WTC11 (cell line): ENCODE measurements around the gene TMEM52B. TPM values are rescaled to one million over a fixed set of nuclear protein-coding genes. Genes with fewer than 3 reads are reported as not detected.

Experiments used
- ELF4 ChIP-seq: sonication (generic); formaldehyde crosslinking; IDR thresholded peaks from 2 replicates; pipeline ENCODE4 v1.8.1; 2022; ENCODE audit warnings: low read depth, mild to moderate bottlenecking, moderate library complexity, missing genetic modification reagents
- ESRRA ChIP-seq: sonication (generic); formaldehyde crosslinking; IDR thresholded peaks from 2 replicates; pipeline ENCODE4 v1.8.1; 2022; ENCODE audit warnings: mild to moderate bottlenecking, missing genetic modification reagents, borderline replicate concordance
- FOXK1 ChIP-seq: sonication (generic); formaldehyde crosslinking; IDR thresholded peaks from 2 replicates; pipeline ENCODE4 v1.8.0; 2022; ENCODE audit warnings: mild to moderate bottlenecking, moderate library complexity, missing genetic modification reagents
- KAT7 ChIP-seq: sonication (generic); formaldehyde crosslinking; IDR thresholded peaks from 2 replicates; pipeline ENCODE4 v1.8.1; 2023; ENCODE audit warnings: missing genetic modification reagents, mild to moderate bottlenecking, borderline replicate concordance
- MYBL2 ChIP-seq: sonication (generic); formaldehyde crosslinking; IDR thresholded peaks from 2 replicates; pipeline ENCODE4 v1.8.1; 2023; ENCODE audit warnings: mild to moderate bottlenecking, moderate library complexity, missing genetic modification reagents
- NR2C2 ChIP-seq: sonication (generic); formaldehyde crosslinking; IDR thresholded peaks from 2 replicates; pipeline ENCODE4 v1.8.0; 2022; ENCODE audit warnings: mild to moderate bottlenecking, missing genetic modification reagents
- RORB ChIP-seq: fragments of 250-450 bp; sonication (Bioruptor Pico); IDR thresholded peaks from 2 replicates; pipeline ENCODE4 v1.9.0; 2021; ENCODE audit warnings: mild to moderate bottlenecking
- TCF7 ChIP-seq: sonication (generic); formaldehyde crosslinking; IDR thresholded peaks from 2 replicates; pipeline ENCODE4 v1.8.0; 2022; ENCODE audit warnings: mild to moderate bottlenecking, low read depth, missing genetic modification reagents, moderate library complexity
- ZBTB21 ChIP-seq: sonication (generic); formaldehyde crosslinking; IDR thresholded peaks from 2 replicates; pipeline ENCODE4 v1.8.1; 2023; ENCODE audit warnings: mild to moderate bottlenecking, missing genetic modification reagents, borderline replicate concordance
- ZNF121 ChIP-seq: sonication (generic); formaldehyde crosslinking; IDR thresholded peaks from 2 replicates; pipeline ENCODE4 v1.8.0; 2023; ENCODE audit warnings: missing genetic modification reagents
- ZNF138 ChIP-seq: sonication (generic); formaldehyde crosslinking; conservative IDR thresholded peaks from 2 replicates; pipeline ENCODE4 v1.8.1; 2022; ENCODE audit warnings: mild to moderate bottlenecking, moderate library complexity, missing genetic modification reagents
- ZNF219 ChIP-seq: sonication (generic); formaldehyde crosslinking; IDR thresholded peaks from 2 replicates; pipeline ENCODE4 v1.8.0; 2023; ENCODE audit warnings: missing genetic modification reagents, mild to moderate bottlenecking, borderline replicate concordance
- ZNF263 ChIP-seq: sonication (generic); formaldehyde crosslinking; IDR thresholded peaks from 2 replicates; pipeline ENCODE4 v1.8.1; 2022; ENCODE audit warnings: low read depth, mild to moderate bottlenecking, moderate library complexity, missing genetic modification reagents
- ZNF396 ChIP-seq: fragments of 250-450 bp; sonication (Bioruptor Pico); IDR thresholded peaks from 2 replicates; pipeline ENCODE4 v1.8.0; 2021; ENCODE audit warnings: mild to moderate bottlenecking, moderate library complexity, borderline replicate concordance
- ZNF671 ChIP-seq: fragments of 250-450 bp; sonication (Bioruptor Pico); IDR thresholded peaks from 2 replicates; pipeline ENCODE4 v1.8.0; 2021; ENCODE audit warnings: mild to moderate bottlenecking
- total RNA-seq: library from RNA; stranded (reverse); gene quantifications from 3 replicates; pipeline ENCODE4 v1.2.3, GENCODE V29; 2021
- TF ChIP-seq, protein P1 (sequence below): sonication (generic); formaldehyde crosslinking; IDR thresholded peaks from 2 replicates; pipeline ENCODE4 v1.8.1; 2022; ENCODE audit warnings: missing genetic modification reagents, borderline replicate concordance
- TF ChIP-seq, protein P2 (sequence below): sonication (generic); formaldehyde crosslinking; IDR thresholded peaks from 2 replicates; pipeline ENCODE4 v1.8.1; 2023; ENCODE audit warnings: mild to moderate bottlenecking, missing genetic modification reagents
- TF ChIP-seq, protein P3 (sequence below): fragments of 250-450 bp; sonication (Bioruptor Pico); IDR thresholded peaks from 2 replicates; pipeline ENCODE4 v1.9.0; 2021; ENCODE audit warnings: mild to moderate bottlenecking
- TF ChIP-seq, protein P4 (sequence below): sonication (generic); formaldehyde crosslinking; IDR thresholded peaks from 2 replicates; pipeline ENCODE4 v1.8.0; 2022; ENCODE audit warnings: mild to moderate bottlenecking, missing genetic modification reagents
- TF ChIP-seq, protein P5 (sequence below): sonication (generic); formaldehyde crosslinking; IDR thresholded peaks from 2 replicates; pipeline ENCODE4 v1.8.1; 2022; ENCODE audit warnings: low read depth, mild to moderate bottlenecking, moderate library complexity, missing genetic modification reagents, borderline replicate concordance
- TF ChIP-seq, protein P6 (sequence below): sonication (generic); formaldehyde crosslinking; IDR thresholded peaks from 2 replicates; pipeline ENCODE4 v1.8.1; 2023; ENCODE audit warnings: mild to moderate bottlenecking, missing genetic modification reagents, borderline replicate concordance
- TF ChIP-seq, protein P7 (sequence below): sonication (generic); formaldehyde crosslinking; IDR thresholded peaks from 2 replicates; pipeline ENCODE4 v1.8.0; 2022; ENCODE audit warnings: mild to moderate bottlenecking, missing genetic modification reagents
- TF ChIP-seq, protein P8 (sequence below): fragments of 250-450 bp; sonication (Bioruptor Pico); IDR thresholded peaks from 2 replicates; pipeline ENCODE4 v1.8.0; 2021; ENCODE audit warnings: mild to moderate bottlenecking

The TMEM52B gene
- total RNA-seq, 1 experiment from 2014 or later, result not detected

DNA sequence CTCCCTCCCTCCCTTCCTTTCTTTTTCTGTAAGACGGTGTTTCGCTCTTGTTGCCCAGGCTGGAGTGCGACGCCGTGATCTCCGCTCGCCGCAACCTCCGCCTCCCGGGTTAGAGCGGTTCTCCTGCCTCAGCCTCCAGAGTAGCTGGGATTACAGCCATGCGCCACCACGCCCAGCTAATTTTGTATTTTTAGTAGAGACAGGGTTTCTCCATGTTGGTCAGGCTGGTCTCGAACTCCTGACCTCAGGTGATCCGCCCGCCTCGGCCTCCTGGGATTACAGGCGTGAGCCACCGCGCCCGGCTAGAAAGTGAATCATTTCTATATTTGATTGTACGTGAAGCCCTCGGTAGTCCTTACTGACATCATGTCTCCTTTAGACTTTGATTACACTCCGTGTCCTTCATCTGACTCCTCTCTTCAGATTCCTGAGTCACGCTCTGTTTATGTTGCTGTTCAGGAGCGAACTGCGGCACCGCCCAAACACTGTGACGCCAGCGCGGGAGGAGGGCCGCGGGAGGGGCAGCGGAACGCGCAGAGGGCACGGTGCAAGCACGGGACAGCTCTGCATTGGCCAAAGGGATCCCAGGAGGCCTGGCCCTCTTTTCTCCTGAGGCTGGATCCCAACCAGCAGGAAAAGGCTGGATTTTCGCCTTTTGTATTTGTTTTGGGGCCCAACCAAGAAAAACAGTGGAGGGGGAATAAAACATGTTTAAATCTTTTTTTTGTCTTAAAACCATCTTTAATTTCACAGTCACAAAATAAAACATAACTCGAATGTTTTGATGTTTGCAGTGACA is 33.3 kb downstream of the TMEM52B start (continued):
- TF ChIP-seq, protein P1, sequence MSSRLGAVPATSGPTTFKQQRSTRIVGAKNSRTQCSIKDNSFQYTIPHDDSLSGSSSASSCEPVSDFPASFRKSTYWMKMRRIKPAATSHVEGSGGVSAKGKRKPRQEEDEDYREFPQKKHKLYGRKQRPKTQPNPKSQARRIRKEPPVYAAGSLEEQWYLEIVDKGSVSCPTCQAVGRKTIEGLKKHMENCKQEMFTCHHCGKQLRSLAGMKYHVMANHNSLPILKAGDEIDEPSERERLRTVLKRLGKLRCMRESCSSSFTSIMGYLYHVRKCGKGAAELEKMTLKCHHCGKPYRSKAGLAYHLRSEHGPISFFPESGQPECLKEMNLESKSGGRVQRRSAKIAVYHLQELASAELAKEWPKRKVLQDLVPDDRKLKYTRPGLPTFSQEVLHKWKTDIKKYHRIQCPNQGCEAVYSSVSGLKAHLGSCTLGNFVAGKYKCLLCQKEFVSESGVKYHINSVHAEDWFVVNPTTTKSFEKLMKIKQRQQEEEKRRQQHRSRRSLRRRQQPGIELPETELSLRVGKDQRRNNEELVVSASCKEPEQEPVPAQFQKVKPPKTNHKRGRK (CRISPR knock-in tag), result no peak
- TF ChIP-seq, protein P2, sequence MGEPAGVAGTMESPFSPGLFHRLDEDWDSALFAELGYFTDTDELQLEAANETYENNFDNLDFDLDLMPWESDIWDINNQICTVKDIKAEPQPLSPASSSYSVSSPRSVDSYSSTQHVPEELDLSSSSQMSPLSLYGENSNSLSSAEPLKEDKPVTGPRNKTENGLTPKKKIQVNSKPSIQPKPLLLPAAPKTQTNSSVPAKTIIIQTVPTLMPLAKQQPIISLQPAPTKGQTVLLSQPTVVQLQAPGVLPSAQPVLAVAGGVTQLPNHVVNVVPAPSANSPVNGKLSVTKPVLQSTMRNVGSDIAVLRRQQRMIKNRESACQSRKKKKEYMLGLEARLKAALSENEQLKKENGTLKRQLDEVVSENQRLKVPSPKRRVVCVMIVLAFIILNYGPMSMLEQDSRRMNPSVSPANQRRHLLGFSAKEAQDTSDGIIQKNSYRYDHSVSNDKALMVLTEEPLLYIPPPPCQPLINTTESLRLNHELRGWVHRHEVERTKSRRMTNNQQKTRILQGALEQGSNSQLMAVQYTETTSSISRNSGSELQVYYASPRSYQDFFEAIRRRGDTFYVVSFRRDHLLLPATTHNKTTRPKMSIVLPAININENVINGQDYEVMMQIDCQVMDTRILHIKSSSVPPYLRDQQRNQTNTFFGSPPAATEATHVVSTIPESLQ (CRISPR knock-in tag), result no peak
- TF ChIP-seq, protein P3, sequence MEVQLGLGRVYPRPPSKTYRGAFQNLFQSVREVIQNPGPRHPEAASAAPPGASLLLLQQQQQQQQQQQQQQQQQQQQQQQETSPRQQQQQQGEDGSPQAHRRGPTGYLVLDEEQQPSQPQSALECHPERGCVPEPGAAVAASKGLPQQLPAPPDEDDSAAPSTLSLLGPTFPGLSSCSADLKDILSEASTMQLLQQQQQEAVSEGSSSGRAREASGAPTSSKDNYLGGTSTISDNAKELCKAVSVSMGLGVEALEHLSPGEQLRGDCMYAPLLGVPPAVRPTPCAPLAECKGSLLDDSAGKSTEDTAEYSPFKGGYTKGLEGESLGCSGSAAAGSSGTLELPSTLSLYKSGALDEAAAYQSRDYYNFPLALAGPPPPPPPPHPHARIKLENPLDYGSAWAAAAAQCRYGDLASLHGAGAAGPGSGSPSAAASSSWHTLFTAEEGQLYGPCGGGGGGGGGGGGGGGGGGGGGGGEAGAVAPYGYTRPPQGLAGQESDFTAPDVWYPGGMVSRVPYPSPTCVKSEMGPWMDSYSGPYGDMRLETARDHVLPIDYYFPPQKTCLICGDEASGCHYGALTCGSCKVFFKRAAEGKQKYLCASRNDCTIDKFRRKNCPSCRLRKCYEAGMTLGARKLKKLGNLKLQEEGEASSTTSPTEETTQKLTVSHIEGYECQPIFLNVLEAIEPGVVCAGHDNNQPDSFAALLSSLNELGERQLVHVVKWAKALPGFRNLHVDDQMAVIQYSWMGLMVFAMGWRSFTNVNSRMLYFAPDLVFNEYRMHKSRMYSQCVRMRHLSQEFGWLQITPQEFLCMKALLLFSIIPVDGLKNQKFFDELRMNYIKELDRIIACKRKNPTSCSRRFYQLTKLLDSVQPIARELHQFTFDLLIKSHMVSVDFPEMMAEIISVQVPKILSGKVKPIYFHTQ (CRISPR knock-in tag), result 0 out of 2 replicates have a peak, but pooled peaks have one; percentile 67
- TF ChIP-seq, protein P4, sequence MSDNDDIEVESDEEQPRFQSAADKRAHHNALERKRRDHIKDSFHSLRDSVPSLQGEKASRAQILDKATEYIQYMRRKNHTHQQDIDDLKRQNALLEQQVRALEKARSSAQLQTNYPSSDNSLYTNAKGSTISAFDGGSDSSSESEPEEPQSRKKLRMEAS (CRISPR knock-in tag), result 0 out of 2 replicates have a peak, but pooled peaks have one; percentile 24
- TF ChIP-seq FOXK1 (peak; percentile 94), ZNF121 (CRISPR knock-in tag) (peak; percentile 100), ESRRA (CRISPR knock-in tag) (no peak), ZBTB21 (CRISPR knock-in tag) (peak; percentile 92), ZNF138 (CRISPR knock-in tag) (no peak), MYBL2 (CRISPR knock-in tag) (peak; percentile 31; the same call in 1 of the 2 replicates), ZNF263 (CRISPR knock-in tag) (no peak), KAT7 (CRISPR knock-in tag) (no peak), TCF7 (no peak), ZNF396 (CRISPR knock-in tag) (no peak), ZNF219 (CRISPR knock-in tag) (no peak), ZNF671 (no peak), ELF4 (no peak), NR2C2 (CRISPR knock-in tag) (no peak), RORB (CRISPR knock-in tag) (no peak)
- TF ChIP-seq, protein P5, sequence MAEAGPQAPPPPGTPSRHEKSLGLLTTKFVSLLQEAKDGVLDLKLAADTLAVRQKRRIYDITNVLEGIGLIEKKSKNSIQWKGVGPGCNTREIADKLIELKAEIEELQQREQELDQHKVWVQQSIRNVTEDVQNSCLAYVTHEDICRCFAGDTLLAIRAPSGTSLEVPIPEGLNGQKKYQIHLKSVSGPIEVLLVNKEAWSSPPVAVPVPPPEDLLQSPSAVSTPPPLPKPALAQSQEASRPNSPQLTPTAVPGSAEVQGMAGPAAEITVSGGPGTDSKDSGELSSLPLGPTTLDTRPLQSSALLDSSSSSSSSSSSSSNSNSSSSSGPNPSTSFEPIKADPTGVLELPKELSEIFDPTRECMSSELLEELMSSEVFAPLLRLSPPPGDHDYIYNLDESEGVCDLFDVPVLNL (CRISPR knock-in tag), result no peak
- TF ChIP-seq, protein P6, sequence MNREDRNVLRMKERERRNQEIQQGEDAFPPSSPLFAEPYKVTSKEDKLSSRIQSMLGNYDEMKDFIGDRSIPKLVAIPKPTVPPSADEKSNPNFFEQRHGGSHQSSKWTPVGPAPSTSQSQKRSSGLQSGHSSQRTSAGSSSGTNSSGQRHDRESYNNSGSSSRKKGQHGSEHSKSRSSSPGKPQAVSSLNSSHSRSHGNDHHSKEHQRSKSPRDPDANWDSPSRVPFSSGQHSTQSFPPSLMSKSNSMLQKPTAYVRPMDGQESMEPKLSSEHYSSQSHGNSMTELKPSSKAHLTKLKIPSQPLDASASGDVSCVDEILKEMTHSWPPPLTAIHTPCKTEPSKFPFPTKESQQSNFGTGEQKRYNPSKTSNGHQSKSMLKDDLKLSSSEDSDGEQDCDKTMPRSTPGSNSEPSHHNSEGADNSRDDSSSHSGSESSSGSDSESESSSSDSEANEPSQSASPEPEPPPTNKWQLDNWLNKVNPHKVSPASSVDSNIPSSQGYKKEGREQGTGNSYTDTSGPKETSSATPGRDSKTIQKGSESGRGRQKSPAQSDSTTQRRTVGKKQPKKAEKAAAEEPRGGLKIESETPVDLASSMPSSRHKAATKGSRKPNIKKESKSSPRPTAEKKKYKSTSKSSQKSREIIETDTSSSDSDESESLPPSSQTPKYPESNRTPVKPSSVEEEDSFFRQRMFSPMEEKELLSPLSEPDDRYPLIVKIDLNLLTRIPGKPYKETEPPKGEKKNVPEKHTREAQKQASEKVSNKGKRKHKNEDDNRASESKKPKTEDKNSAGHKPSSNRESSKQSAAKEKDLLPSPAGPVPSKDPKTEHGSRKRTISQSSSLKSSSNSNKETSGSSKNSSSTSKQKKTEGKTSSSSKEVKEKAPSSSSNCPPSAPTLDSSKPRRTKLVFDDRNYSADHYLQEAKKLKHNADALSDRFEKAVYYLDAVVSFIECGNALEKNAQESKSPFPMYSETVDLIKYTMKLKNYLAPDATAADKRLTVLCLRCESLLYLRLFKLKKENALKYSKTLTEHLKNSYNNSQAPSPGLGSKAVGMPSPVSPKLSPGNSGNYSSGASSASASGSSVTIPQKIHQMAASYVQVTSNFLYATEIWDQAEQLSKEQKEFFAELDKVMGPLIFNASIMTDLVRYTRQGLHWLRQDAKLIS (CRISPR knock-in tag), result no peak
- TF ChIP-seq, protein P7, sequence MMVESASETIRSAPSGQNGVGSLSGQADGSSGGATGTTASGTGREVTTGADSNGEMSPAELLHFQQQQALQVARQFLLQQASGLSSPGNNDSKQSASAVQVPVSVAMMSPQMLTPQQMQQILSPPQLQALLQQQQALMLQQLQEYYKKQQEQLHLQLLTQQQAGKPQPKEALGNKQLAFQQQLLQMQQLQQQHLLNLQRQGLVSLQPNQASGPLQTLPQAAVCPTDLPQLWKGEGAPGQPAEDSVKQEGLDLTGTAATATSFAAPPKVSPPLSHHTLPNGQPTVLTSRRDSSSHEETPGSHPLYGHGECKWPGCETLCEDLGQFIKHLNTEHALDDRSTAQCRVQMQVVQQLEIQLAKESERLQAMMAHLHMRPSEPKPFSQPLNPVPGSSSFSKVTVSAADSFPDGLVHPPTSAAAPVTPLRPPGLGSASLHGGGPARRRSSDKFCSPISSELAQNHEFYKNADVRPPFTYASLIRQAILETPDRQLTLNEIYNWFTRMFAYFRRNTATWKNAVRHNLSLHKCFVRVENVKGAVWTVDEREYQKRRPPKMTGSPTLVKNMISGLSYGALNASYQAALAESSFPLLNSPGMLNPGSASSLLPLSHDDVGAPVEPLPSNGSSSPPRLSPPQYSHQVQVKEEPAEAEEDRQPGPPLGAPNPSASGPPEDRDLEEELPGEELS (CRISPR knock-in tag), result peak; percentile 87
- TF ChIP-seq, protein P8, sequence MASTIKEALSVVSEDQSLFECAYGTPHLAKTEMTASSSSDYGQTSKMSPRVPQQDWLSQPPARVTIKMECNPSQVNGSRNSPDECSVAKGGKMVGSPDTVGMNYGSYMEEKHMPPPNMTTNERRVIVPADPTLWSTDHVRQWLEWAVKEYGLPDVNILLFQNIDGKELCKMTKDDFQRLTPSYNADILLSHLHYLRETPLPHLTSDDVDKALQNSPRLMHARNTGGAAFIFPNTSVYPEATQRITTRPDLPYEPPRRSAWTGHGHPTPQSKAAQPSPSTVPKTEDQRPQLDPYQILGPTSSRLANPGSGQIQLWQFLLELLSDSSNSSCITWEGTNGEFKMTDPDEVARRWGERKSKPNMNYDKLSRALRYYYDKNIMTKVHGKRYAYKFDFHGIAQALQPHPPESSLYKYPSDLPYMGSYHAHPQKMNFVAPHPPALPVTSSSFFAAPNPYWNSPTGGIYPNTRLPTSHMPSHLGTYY (CRISPR knock-in tag), result no peak
